Urinary bladder (tissue), 4 donors: Measurements from ENCODE around the gene SMARCA2. TPM values are rescaled to one million over a fixed set of nuclear protein-coding genes. Genes with fewer than 3 reads are reported as not detected.
"Not testable (repeated sequence)": the region's sequence is repeated elsewhere in the genome, so short reads cannot be mapped to it uniquely, and the experiment has no call there.

Experiments
- DNase-seq: peaks from one replicate; pipeline ENCODE4 v3.0.0-alpha.2; 2015; ENCODE audit errors: extremely low spot score
- H3K27ac ChIP-seq: one replicate; pipeline ENCODE4 v1.5.1; 2013; ENCODE audit warnings: low read depth, mild to moderate bottlenecking, moderate library complexity
- H3K36me3 ChIP-seq: one replicate; pipeline ENCODE4 v1.6.1; 2013; ENCODE audit warnings: mild to moderate bottlenecking, moderate library complexity; ENCODE audit not compliant: insufficient read depth
- H3K4me1 ChIP-seq: one replicate; pipeline ENCODE4 v1.6.1; 2013; ENCODE audit warnings: mild to moderate bottlenecking, moderate library complexity; ENCODE audit not compliant: insufficient read depth
- H3K4me3 ChIP-seq: one replicate; pipeline ENCODE4 v1.5.1; 2013; ENCODE audit warnings: low read depth, low read length
- WGBS: extraction: QIAGEN DNeasy Blood & Tissue Kit; methylation state at CpG from one replicate; pipeline ENCODE4 v1.1.7; 2013; 5-methylcytosine and 5-hydroxymethylcytosine counted together
- polyA plus RNA-seq: library from polyadenylated mRNA; stranded (reverse); fragments of 200-250 nt; gene quantifications from one replicate; pipeline ENCODE4 v1.2.3, GENCODE V29; 2013
- total RNA-seq: library from RNA; depleted of rRNA; stranded (reverse); fragments of >200 nt; gene quantifications from one replicate; pipeline ENCODE4 v1.2.3, GENCODE V29; 2014
- donor health status: healthy with polysubstance abuse.
- donor health status: healthy.

SMARCA2 gene
- total and polyA plus RNA-seq, 2 donors = 73.2 to 183 TPM

GRCh38 chr9:2134391-2134790 is 119.2 kb downstream of the SMARCA2 start:
- no peak overlapping the region for H3K27ac ChIP-seq
- no peak overlapping the region for H3K4me3 ChIP-seq
- WGBS = 74% methylated on average over 2 of the region's 2 CpGs
- no peaks in the 10 kb centered on the region for H3K36me3 ChIP-seq
- no peaks in the 10 kb centered on the region for H3K4me1 ChIP-seq
- DNase-seq = no peak

GRCh38 chr9:2138646-2139045 is 123.5 kb downstream of the SMARCA2 start:
- Histone ChIP-seq H3K27ac (no peak overlapping the region), H3K36me3 (no peaks in the 10 kb centered on the region), H3K4me3 (no peak overlapping the region), H3K4me1 (no peaks in the 10 kb centered on the region)
- WGBS = 86% methylated on average over 4 of the region's 4 CpGs
- no peak for DNase-seq

DNA sequence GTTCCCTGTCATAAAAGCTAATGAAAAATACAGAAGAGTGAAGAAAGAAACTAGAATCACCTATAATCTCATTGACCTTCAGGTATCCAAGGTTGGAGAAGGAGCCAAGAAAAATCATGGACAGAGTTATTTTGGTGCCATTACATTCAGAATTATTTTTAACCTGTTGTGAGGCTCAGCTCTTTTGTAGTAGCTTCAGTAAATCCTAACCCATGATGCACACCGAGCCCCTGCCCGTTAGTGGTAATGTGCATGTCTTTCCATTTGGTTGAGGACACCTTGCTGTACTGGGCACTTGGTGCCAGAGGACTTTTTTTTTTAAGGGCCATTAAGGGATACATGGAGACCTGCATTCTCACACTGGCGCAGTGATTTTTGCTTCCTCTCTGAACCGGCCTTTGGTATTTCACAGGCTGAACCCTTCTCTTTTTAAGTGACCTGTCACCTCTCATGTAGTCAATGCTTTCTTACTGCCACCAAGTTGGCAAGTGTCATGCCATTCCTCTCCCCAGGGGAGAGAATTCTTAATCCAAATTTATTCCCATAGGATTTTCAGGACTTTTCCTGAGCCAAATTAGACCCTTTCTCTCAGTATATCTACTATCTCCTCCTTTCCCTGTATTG is 125.6 kb downstream of the SMARCA2 start:
- Histone ChIP-seq H3K4me1 (no peaks in the 10 kb centered on the region), H3K4me3 (no peak overlapping the region), H3K36me3 (no peaks in the 10 kb centered on the region), H3K27ac (no peak overlapping the region)
- DNase-seq = no peak
- 97% methylated on average over 4 of the region's 4 CpGs for WGBS

DNA sequence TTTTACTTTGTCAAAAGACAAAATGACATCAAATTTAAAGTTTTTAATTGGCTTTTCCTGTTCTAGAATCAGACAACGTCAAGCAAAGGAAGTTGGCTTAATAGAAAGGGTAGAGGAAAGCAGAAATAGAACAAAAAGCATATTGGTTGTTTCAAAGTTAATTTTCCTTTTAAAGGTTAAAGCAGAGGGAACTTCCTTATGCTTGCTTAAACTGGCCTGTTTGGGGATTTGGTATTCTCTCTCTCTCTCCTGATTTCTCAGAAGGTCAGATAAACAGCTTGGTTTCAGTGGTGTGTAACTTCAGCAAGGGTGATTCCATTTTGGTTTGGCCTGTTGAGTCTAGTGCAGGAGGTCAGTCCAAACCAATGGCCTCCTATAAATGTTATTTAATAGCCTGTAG is 127.1 kb downstream of the SMARCA2 start:
- 65% methylated on average over 1 of the region's 1 CpG for WGBS
- Histone ChIP-seq H3K27ac (no peak overlapping the region), H3K4me3 (no peak overlapping the region), H3K4me1 (no peaks in the 10 kb centered on the region), H3K36me3 (no peaks in the 10 kb centered on the region)
- DNase-seq = no peak

GRCh38 chr9:2144619-2145018 is 129.5 kb downstream of the SMARCA2 start:
- 80% methylated on average over 3 of the region's 3 CpGs for WGBS
- Histone ChIP-seq H3K36me3 (no peaks in the 10 kb centered on the region), H3K27ac (no peak overlapping the region), H3K4me1 (no peaks in the 10 kb centered on the region), H3K4me3 (no peak overlapping the region)
- DNase-seq = no peak

- Histone ChIP-seq H3K27ac (no peak overlapping the region), H3K4me1 (no peaks in the 10 kb centered on the region), H3K4me3 (no peak overlapping the region), H3K36me3 (no peaks in the 10 kb centered on the region)
- 90% methylated on average over 3 of the region's 3 CpGs for WGBS
- no peak for DNase-seq
These were observed 130.6 kb downstream of the SMARCA2 start for GRCh38 chr9:2145746-2146145.

DNA sequence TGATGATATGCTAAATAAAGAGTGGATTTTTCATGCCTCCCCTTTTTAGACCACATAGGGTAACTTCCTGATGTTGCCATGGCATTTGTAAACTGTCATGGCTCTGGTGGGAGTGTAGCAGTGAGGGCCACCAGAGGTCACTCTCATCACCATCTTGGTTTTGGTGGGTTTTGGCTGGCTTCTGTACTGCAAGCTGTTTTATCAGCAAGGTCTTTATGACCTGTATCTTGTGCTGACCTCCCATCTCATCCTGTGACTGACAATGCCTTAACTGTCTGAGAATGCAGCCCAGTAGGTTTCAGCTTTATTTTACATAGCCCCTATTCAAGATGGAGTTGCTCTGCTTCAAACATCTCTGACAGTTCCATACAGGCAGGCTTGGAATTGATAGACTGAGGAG is 131.6 kb downstream of the SMARCA2 start:
- H3K36me3 ChIP-seq, H3K4me3 ChIP-seq, DNase-seq, H3K4me1 ChIP-seq, H3K27ac ChIP-seq: not testable (repeated sequence)

- WGBS = 93% methylated on average over 5 of the region's 5 CpGs
- H3K4me1 ChIP-seq = no peaks in the 10 kb centered on the region
- no peak for DNase-seq
- no peak overlapping the region for H3K27ac ChIP-seq
- H3K4me3 ChIP-seq = no peak overlapping the region
- no peaks in the 10 kb centered on the region for H3K36me3 ChIP-seq
These were observed 135.2 kb downstream of the SMARCA2 start for GRCh38 chr9:2150338-2150737.

GRCh38 chr9:2151171-2151570 is 136.0 kb downstream of the SMARCA2 start:
- no peaks in the 10 kb centered on the region for H3K36me3 ChIP-seq
- 95% methylated on average over 6 of the region's 6 CpGs for WGBS
- H3K27ac ChIP-seq = no peak overlapping the region

DNA sequence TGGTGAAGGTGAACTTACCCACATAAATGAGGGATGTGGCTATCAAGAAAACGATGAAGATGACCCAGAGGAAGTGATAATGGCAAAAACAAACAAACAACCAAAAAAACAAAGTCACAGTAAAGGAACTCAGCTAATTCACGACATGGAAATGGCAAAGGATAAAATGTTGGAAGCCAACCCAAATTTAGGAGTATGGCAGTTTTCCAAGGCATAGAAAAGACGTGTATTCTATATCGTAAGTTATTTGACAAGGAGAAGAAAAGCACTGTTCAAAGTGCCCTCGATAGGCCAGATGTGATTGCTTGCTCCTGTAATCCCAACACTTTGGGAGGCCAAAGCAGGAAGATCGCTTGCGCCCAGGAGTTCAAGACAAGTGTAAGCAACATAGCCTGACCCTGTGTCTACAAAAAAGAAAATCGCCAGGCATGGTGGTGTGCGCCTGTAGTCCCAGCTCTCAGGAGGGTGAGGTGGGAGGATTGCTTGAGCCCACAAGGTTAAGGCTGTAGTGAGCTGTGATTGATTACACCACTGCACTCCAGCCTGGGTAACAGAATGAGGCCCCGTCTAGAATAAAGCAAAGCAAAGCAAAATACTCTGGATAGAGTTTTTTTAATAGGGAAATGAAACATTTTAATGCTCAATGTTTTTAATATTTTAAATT is 138.0 kb downstream of the SMARCA2 start:
- no peaks in the 10 kb centered on the region for H3K36me3 ChIP-seq
- no peak overlapping the region for H3K4me3 ChIP-seq
- no peaks in the 10 kb centered on the region for H3K4me1 ChIP-seq
- 58% methylated on average over 10 of the region's 10 CpGs for WGBS
- H3K27ac ChIP-seq = no peak overlapping the region
- no peak for DNase-seq

More at GRCh38 chr9:2151171-2151570, 136.0 kb downstream of the SMARCA2 start:
- no peak for DNase-seq
- Histone ChIP-seq H3K4me1 (no peaks in the 10 kb centered on the region), H3K4me3 (no peak overlapping the region)

- DNase-seq = no peak
- Histone ChIP-seq H3K4me1 (no peaks in the 10 kb centered on the region), H3K4me3 (no peak overlapping the region), H3K27ac (no peak overlapping the region), H3K36me3 (no peaks in the 10 kb centered on the region)
- WGBS = 25% methylated on average over 2 of the region's 2 CpGs
These were observed 138.6 kb downstream of the SMARCA2 start for GRCh38 chr9:2153630-2154217.

GRCh38 chr9:2154731-2155130 is 139.6 kb downstream of the SMARCA2 start:
- H3K4me1 ChIP-seq = no peaks in the 10 kb centered on the region
- no peak overlapping the region for H3K27ac ChIP-seq
- DNase-seq = no peak
- whole genome bisulfite sequencing = 82% methylated on average over 3 of the region's 3 CpGs
- no peaks in the 10 kb centered on the region for H3K36me3 ChIP-seq
- H3K4me3 ChIP-seq = no peak overlapping the region

DNA sequence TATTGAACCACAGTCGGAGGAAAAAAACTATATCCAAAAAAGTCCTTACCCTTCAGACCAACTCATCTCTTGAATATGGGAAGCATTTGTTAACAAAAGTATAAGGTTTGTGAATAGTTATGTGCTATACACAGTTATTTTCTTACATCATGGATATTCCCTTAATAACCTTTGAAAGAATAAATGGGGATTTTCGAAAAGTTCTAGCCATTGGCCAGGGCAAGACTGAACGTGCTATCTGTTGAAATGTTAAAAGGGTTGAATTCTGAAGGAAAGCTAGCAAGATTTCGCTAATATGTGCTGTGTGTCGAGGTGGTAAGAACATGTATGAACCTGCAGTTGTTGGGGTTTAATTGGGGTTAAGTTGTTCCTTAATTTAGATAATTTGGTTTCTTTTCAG is 140.8 kb downstream of the SMARCA2 start:
- Histone ChIP-seq H3K27ac (no peak overlapping the region), H3K4me1 (no peaks in the 10 kb centered on the region), H3K4me3 (no peak overlapping the region), H3K36me3 (no peaks in the 10 kb centered on the region)
- DNase-seq = no peak
- WGBS = 70% methylated on average over 5 of the region's 5 CpGs
